Sciatic nerve (tissue), 2 donors: Measurements from ENCODE around the gene CLIC3. TPM values are rescaled to one million over a fixed set of nuclear protein-coding genes. Genes with fewer than 3 reads are reported as not detected.

ENCODE experiments used
- ATAC-seq: fragments of 200-7000 bp; cut with Tn5 transposase; one replicate; pipeline ENCODE4 v1.9.1; 2020; ENCODE audit warnings: mild to moderate bottlenecking, moderate library complexity
- DNase-seq: peaks from one replicate; pipeline ENCODE4 v3.0.0-alpha.2; 2020; ENCODE audit warnings: low spot score
- intact Hi-C: fragments of 100-400 bp; cut with DNase I; formaldehyde crosslinking; loops from one replicate; pipeline ENCODE4 v1.14.2; 2022
- total RNA-seq: library from RNA; stranded (reverse); fragmentation: NEBNext Ultra II Directional; extraction: Animal tissue kit (Norgen Biotek cat#: 25700); gene quantifications from one replicate; pipeline ENCODE4 v1.2.1, GENCODE V29; 2021
- donor health status: DM: no; HTN: no; CAD: no.
- donor health status: DM: no; HTN: no; CAD: no.

CLIC3 gene
- total RNA-seq, 1 donor from 2014 or later = 11.3 TPM

DNA sequence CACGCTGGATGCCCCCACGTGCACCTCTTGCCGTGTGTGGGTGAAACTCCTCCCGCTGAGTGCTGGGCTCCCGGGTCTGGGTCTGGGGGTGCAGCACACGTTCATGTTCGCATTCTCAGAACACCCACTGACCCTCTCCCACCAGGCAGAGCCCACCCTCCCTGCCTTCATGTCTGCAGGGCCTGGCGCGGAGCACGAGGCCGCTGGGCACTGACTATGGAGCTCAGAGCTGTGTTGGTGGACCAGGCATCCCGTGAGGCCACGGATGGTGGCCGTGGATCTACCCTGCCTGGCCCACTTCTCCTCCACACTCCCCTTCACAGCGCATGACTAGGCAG lies 35.5 kb downstream of the CLIC3 start:
- intact Hi-C loops = no loop called here
- ATAC-seq (no peak), DNase-seq (no peak)

DNA sequence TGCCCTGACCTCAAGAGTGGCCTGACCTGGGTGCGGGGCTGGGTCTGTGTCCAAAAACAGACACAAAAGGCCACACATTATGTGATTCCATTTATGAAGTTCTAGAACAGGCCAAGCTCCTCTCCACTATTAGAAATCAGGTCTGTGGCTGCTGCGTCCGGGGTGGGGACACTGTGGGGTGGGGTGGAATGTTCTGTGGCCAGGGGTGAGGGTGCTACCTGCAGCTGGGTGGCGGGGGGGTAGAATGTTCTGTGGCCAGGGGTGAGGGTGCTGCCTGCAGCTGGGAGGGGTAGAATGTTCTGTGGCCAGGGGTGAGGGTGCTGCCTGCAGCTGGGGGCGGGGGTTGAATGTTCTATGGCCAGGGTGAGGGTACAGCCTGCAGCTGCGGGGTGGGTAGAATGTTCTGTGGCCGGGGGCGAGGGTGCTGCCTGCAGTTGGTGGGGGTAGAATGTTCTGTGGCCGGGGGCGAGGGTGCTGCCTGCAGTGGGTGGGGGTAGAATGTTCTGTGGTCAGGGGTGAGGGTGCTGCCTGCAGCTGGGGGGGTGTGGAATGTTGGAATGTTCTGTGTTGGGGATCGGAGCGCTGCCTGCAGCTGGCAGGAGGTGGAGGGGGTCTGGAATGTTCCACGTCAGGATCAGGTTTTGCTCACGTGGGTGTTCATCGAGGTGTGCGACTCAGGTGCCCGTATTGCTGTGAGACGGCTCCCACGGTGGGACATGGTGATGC lies 36.0 kb downstream of the CLIC3 start:
- ATAC-seq (peak; percentile 1), DNase-seq (no peak)
- intact Hi-C loops = no loop called here

DNA sequence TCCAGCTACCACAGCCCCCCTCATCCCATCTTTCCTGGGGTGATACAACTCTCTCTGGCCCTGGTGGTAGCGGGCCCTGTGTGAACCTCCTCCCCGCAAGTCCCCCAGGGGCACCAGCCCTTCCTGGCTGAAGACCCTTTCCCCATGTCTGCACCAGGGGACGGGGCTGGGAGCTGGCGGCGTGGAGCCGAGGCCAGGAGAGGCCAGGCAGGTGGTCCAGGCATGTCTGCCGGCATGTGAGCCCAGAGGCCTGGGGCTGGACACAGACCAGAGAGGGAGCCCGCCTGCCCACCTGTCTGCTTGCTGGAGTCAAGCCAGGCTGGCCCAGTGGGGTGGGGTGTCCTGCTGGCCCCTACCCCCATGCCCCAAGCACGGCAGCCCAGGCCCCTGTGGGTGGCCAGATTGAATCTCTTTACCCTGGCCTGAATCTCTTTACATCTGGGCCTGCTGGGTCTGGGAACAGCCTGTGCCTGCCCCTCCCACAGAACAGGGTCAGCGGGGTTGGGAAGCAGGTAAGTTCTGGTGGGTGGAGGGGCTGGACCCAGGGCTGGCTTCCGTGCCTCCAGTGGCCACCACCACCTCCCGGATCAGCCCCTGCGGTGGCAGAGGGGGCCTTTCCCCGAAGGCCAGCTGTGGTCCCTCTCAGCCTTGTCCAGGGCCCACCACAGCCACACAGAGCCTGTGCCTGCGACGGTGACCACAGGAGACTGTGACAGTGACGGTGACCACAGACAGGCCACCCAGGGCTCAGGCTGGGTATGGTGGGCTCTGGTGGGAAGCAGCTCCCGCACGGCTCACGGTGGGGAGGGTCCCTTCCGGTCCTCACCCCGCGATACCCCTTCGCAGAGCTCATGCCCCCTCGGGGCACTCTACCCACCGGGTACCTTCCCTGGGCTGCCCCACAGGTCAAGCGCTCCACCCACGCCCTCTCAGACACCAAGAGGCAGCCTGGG lies 37.2 kb downstream of the CLIC3 start:
- intact Hi-C loops = no loop called here
- DNase-seq (no peak), ATAC-seq (no peak)

DNA sequence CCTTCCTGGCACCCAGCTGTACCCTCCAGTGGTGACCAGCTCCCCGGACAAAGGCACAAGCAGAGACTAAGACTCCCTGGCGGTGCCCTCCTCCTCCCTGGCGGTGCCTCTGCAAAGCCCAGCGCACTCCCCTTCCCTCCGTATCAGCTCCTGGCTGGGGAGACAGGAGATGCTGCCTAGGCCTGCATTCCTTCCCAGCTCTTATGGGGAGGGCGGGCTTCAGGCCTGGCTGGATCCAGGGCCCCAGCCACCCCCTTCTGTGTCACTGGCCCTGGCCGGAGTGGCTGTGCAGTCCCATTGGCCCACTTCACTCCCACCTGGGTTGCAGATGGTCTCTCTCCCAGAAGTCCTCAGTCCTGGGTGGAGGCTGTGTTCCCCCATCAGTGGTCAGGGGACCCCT lies 37.9 kb downstream of the CLIC3 start:
- intact Hi-C loops = no loop called here
- DNase-seq (no peak), ATAC-seq (no peak)

DNA sequence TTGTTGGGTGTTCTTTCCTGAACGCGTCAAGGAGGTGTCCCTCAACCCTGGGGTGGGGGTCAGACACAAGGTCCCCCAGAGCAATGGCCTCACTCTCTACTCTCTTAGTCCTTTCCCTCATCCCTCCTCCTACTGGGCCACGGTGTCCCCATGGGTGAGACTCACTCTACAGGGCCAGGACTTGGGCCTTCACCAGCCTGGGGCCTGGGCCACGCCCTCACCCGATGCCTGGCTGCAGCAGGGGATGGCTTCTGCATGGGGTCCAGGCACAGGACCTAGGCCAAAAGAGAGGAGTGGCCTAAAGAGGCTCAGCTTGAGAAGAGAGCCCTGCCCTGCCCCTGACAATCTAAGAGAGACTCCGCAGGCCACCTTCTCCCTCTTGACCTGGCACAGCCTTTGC lies 38.5 kb downstream of the CLIC3 start:
- DNase-seq (no peak), ATAC-seq (no peak)
- intact Hi-C loops = no loop called here

DNA sequence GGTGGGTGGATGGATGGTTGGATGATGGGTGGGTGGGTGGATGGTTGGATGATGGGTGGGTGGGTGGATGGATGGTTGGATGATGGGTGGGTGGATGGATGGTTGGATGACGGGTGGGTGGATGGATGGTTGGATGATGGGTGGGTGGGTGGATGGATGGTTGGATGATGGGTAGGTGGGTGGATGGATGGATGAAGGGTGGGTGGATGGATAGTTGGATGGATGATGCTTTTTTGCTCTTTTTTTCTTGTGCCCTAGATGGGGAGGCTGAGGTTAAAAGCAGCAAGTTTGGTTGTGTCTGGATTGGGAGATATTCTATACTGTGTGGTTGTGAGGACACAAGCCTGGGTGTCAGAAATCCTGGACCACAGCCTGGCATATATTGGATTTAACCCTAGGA lies 38.9 kb downstream of the CLIC3 start:
- DNase-seq = no peak
- ATAC-seq = no peak
- intact Hi-C loops = no loop called here

DNA sequence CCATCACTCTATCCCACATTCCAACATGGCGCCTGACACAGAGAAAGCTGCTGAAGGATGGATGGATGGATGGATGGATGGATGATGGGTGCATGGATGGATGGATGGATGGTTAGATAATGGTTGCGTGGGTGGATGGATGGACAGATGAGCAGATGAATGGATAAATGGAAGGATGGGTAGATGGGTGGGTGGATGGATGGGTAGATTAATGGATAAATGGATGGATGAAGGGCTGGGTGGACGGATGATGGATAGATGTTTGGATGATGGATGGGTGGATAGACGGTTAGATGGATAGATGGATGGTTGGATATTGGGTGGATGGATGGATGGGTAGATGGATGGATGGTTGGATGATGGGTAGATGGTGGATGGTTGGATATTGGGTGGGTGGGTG lies 39.8 kb downstream of the CLIC3 start:
- intact Hi-C loops = no loop called here

DNA sequence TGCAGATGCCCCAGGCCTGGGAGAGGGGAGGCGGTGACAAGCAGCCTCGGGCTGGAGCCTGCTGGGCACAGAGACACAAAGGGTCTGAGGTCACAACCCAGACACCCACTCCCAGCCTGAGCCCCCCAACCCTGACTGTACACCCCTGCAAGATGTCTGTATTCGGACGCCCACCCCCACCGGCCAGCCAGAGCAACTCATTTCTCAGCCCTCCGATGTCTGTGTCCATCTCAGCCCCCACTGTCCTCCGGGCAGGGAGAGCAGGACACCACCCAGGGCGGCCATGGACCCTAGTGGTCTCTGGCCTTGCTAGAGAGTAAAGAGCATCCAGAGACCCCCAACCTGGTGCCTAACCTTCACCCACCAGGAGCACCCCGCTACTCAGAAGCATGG lies 40.4 kb downstream of the CLIC3 start:
- ATAC-seq = no peak
- DNase-seq = no peak
- intact Hi-C loops = no loop called here

More for the DNA sequence above, 39.8 kb downstream of the CLIC3 start:
- ATAC-seq = no peak
- no peak for DNase-seq

DNA sequence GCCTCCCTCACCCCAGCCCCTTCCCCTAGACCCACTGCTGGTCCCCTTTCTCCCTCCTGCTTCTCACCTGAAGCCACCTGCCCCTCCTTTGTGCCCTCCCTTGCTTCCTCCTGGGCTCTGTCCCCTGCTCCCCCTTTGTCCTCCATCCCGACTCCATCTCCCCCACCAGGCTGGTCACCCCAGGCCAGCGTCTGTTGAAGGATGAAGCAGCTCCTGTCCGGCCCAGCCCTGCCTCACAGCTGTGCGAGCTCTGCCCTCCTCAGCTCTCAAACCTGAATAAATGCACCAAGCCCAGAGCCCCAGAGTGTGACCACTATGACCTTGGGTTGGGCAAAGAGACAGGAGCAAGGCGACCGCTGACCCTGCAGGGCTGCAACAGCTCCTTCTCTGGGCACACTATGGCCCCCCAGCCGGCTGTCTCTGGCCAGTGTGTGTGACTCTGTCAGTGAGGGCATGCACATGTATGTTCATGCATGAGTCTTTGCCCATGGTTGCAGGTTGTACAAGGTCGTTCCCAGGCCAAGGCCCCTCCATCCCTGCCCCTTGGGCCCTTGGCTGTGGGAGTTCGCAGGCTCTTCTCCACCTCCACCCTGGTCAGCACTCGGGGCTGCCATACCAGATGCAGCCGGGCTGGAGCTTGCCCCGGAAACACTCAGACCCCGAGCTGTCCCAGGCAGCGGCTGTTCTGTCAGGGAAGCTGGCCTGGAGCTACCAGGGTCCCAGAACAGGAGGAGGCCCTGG lies 41.0 kb downstream of the CLIC3 start:
- DNase-seq (no peak), ATAC-seq (no peak)
- intact Hi-C loops = no loop called here

DNA sequence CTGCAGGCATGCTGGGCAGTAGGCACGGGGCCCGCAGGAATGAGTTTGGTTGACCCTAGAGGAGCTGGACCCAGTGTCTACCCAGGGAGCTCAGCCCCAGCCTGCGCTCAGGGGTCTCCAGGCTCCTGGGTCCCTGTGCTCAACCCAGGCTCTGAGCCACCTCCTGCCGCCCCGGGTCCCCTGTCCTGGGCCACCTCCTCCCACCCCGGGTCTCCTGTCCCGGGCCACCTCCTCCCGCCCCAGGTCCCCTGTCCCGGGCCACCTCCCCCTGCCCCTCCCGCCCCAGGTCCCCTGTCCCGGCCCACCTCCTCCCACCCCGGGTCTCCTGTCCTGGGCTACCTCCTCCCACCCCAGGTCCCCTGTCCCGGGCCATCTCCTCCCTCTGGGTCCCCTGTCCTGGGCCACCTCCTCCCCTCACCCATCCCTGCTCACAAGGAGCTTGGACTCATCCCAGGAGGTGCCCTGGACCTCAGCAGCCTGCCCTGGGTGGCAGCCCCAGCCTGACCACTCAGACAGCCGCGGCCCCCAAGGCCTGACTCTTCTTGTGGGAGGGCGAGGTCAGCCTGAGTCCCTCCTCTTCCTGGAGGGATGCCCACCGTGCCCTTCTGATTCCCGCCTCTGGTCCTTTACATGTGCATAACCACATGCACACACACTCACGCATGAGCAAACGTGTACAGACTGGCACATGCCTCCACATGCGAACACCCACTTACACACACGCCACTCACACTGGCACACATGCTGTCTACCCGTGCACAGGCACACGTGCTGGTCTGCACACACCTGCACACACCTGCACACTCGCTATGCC lies 41.9 kb downstream of the CLIC3 start:
- ATAC-seq (no peak), DNase-seq (no peak)
- intact Hi-C loops = no loop called here

DNA sequence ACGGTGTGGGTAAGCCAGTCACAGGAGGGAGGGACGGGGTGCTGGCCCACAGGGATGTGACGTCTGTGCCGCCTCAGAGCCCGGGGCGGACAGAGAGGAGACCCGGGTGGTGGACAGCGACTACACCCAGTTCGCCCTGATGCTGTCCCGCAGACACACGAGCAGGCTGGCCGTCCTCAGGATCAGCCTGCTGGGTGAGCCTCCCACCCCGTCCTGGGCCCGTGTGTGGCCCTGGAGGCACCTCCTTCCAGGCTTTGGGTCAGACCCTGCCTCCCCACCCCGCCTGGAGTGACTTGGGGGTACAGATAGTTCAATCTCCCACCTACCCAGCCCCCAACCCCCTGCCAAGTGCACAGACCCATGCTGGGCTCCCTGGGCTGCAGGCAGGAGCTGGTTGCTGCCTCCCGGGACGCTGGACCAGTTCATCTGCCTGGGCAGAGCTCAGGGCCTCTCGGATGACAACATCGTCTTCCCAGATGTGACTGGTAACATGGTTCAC lies 42.5 kb downstream of the CLIC3 start:
- DNase-seq (no peak), ATAC-seq (no peak)
- intact Hi-C loops = no loop called here

DNA sequence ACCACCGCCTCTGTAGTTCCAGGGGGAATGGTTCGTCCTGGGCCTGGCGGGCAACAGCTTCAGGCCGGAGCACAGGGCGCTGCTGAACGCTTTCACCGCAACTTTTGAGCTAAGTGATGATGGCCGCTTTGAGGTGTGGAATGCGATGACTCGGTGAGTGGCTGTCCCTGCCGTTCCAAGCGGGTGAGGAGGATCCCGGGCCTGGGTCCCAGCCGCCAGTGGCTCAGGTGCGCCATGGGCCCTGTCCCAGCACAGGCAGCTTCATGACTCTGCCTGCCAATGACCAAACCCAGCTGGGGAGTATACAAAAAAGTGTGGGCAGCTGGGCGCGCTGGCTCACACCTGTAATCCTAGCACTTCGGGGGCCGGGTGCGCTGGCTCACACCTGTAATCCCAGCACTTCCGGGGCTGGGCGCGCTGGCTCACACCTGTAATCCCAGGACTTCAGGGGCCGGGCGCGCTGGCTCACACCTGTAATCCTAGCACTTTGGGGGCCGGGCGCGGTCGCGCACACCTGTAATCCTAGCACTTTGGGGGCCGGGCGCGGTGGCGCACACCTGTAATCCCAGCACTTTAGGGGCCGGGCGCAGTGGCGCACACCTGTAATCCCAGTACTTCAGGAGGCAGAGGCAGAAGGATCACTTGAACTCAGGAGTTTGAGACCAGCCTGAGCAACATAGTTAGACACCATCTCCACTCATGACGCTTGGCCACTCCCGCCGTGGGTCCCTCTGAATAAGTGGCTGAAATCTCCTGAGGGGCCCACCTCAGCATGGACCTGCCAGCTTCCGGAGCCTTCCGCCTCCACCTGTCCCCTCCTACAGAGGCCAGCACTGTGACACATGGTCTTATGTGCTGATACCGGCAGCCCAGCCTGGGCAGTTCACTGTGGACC lies 43.2 kb downstream of the CLIC3 start:
- DNase-seq = no peak
- intact Hi-C loops = no loop called here
- ATAC-seq = no peak

DNA sequence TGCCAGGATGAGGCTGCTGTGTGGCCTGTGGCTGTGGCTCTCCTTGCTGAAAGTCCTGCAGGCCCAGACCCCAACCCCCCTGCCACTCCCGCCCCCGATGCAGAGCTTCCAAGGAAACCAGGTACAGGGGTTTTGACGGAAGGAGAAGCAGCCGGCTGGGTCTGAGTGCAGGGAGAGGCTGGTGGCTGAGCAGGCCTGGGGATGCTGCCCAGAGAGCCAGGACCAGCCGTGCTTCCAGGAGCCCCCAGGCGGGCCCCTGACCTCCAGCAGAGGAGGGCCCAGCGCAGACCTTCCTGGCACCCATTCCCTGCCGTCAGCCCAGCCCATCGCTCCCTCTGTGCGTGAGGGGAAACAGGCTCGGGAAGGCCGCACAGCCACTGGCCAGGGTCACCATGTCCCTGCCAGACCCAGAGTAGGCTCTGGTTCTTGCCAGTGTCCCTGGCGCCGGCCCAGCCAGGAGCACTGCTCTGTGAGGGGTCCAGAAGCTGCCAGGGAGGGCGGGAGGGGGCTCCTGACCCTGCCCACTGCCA lies 44.0 kb downstream of the CLIC3 start:
- ATAC-seq (no peak), DNase-seq (no peak)
- intact Hi-C loops = no loop called here

DNA sequence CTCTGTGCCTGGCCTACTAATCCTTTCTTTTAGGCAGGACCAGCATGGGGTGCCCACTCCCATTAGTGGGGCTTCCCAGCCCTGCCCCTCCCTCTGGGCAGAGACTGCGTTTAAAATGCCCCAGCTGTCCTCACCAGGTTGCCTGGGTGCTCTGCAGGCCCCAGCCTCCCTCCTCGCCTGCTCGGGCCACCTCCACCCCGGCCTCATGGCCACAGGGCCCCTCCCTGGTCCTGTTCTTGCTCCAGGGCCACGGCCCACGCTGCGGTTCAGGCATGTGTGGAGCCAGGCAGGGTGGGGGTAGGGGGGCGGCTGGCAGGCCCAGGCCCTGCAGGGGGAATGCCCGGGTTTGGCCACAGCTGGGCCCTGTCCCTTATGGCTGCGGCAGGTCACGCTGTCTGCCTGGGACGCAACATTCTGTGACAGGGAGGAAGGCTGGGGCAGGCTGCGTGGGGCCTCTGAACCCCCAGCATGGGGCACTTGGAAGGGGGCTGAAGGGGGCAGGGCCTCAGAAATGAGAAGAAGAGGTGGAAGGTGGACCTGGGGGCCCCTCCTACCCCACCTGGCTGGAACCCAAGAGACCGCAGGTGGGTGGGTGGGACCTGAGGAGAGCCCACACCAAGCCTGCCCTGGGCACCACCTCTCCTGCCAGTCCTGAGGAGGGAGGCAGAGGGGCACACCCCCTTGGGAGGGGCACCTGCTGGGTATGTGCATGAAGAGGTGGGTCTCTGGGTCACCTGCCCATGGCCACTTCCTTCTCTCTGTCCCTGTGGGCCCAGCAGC lies 44.6 kb downstream of the CLIC3 start, which contains the start of gene LCN12:
TSS of gene LCN12 (plus strand) at position 733 of the 780 bp plus-strand sequence. CDS start 55 bp downstream, outside the sequence.
- no peak for DNase-seq
- intact Hi-C loops = no loop called here
- no peak for ATAC-seq

DNA sequence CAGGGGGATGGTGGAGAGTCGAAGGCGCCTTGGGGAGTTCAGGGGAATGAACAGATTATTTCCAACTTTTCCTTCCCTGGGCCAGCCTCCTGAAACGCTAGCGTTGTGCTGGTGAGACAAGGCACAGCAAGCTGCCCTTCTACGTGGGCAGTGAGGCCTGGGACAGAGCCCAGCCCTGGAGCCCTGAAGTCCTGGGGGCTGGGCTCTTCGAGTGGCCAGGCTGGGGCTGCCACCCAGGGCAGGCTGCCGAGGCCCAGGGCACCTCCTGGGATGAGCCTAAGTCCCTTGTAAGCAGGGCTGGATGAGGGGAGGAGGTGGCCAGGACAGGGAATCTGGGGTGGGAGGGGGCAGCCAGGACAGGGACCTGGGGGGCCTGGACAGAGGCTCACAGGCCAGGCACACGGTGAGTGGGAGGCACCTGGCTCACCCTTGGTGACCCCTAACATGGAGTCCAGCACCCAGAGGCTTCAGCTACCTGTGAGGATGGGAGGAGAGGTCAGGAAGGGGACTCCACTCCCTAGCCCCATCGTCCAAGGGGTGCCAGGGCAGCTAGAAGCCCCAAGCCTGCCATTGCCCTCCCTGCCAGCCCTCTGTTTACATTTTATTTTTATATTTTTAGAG lies 45.6 kb downstream of the CLIC3 start:
- DNase-seq = no peak
- ATAC-seq = peak; percentile 31
- intact Hi-C loops = no loop called here
